ENCODE results near the gene CUL2. TPM values are rescaled to one million over a fixed set of nuclear protein-coding genes. Genes with fewer than 3 reads are reported as not detected.

Gene CUL2
- total and polyA plus RNA-seq, 2 of the 4 experiments (the other 2 are of a cell fraction): 18.9 to 36.6 TPM

GRCh38 chr10:35004651-35005050 is 85.5 kb downstream of the CUL2 start:
- no peak overlapping the region for H3K23ac ChIP-seq (ENCODE audit: low read depth, low read length)
- 0 out of 4 replicates have a peak overlapping the region, but pooled peaks of 1 of the 2 experiments have one; percentile 56 for H4K8ac ChIP-seq (ENCODE audit: low read depth in 2 of 2, low read length in 2 of 2)
- H4K20me1 ChIP-seq (ENCODE audit: insufficient read depth, low read length): no peaks in the 10 kb centered on the region
- H3K79me1 ChIP-seq (ENCODE audit: low read depth in 1 of 2, low read length in 2 of 2): peaks cover 0 to 6% of the 10 kb centered on the region in 2 experiments; a peak in 1 of 4 replicates
- 0 out of 2 replicates have a peak overlapping the region, but pooled peaks have one; percentile 55 for H3K14ac ChIP-seq (replicated peaks; ENCODE audit: low read depth, low read length)
- no peak overlapping the region for H3K4me3 ChIP-seq (ENCODE audit: insufficient read depth, low read depth, low read length)
- H4K91ac ChIP-seq (ENCODE audit: insufficient read depth, low read depth, low read length): peak overlapping the region; percentile 50; the same call in 1 of the 2 replicates
- no peak for ATAC-seq (ENCODE audit: low read depth)
- peak; percentile 36 for DNase-seq
- peaks cover 5% of the 10 kb centered on the region; the same call in 1 of the 2 replicates for H3K36me3 ChIP-seq (ENCODE audit: control insufficient read depth, insufficient read depth, low read length)
- ChIA-PET POLR2A (ENCODE audit: unreplicated experiment) (no interaction called here), CTCF (interaction anchor here (1.8 kb wide), 1 partner anchor 10 kb away, joined by 9 read pairs; no protein-coding TSS in a partner anchor)
- H2BK15ac ChIP-seq (ENCODE audit: low read depth, low read length): peak overlapping the region; percentile 20; the same call in 1 of the 3 replicates
- peaks cover 6% of the 10 kb centered on the region for H3K4me1 ChIP-seq (ENCODE audit: control insufficient read depth, insufficient read depth, low read length)
- peak overlapping the region; percentile 24; the same call in 1 of the 2 replicates for H3K18ac ChIP-seq (ENCODE audit: low read depth, low read length)
- intact Hi-C loops (cut with micrococcal nuclease) (no loop called here), in situ Hi-C loops (cut with MboI; ENCODE audit: low sequenced_read_pairs) (loop anchor here (25.0 kb wide), 1 partner anchor 342 kb away; no protein-coding TSS in a partner anchor), dilution Hi-C loops (cut with HindIII; ENCODE audit: low sequenced_read_pairs, unreplicated experiment) (no loop called here)
- peak overlapping the region; percentile 71 for H2AK5ac ChIP-seq (ENCODE audit: low read depth, low read length)
- no TSS peak for BruUV-seq (replicated peaks)
- peak overlapping the region; percentile 9 for H2BK120ac ChIP-seq (ENCODE audit: low read depth, low read length)
- peaks cover 12% of the 10 kb centered on the region for H3K9me1 ChIP-seq (ENCODE audit: insufficient read depth, low read length)
- no peak overlapping the region for H3K4me2 ChIP-seq (ENCODE audit: low read depth, low read length)
- H4K5ac ChIP-seq (ENCODE audit: low read depth, low read length): peak overlapping the region; percentile 9; the same call in 1 of the 2 replicates
- peak overlapping the region; percentile 29; the same call in 1 of the 2 replicates for H3K27ac ChIP-seq (ENCODE audit: insufficient read depth, low read length)
- peak overlapping the region; percentile 28 for H3K4ac ChIP-seq (ENCODE audit: low read depth, low read length)
- no peak for TF ChIP-seq BHLHE40 (IDR thresholded peaks at IDR 0.05; ENCODE audit: low read depth, low read length)
- no peak for TF ChIP-seq CTCF (conservative IDR thresholded peaks at IDR 0.05; ENCODE audit: low read depth, low read length)
- TF ChIP-seq ELK1 (IDR thresholded peaks at IDR 0.05; ENCODE audit: borderline replicate concordance, low read depth, low read length): no peak
- no peak for TF ChIP-seq CEBPB (IDR thresholded peaks at IDR 0.05; ENCODE audit: low read depth, low read length)
- TF ChIP-seq POLR2A (IDR thresholded peaks at IDR 0.05; ENCODE audit: low read depth, low read length): no peak
- TF ChIP-seq FOS (IDR thresholded peaks at IDR 0.05; ENCODE audit: low read depth, low read length): no peak
- no peak for TF ChIP-seq USF2 (IDR thresholded peaks at IDR 0.05; ENCODE audit: low read depth, low read length)
- no peak for TF ChIP-seq SMC3 (IDR thresholded peaks at IDR 0.05; ENCODE audit: low read depth, low read length)
- TF ChIP-seq MXI1 (IDR thresholded peaks at IDR 0.05; ENCODE audit: borderline replicate concordance, low read depth, low read length): no peak
- no peak for TF ChIP-seq MAFK (IDR thresholded peaks at IDR 0.05; ENCODE audit: low read depth, low read length)
- no peak for TF ChIP-seq RFX5 (IDR thresholded peaks at IDR 0.05; ENCODE audit: low read depth, low read length)
- H2AFZ ChIP-seq (replicated peaks; ENCODE audit: low read length, poor library complexity): no peak overlapping the region
- H2AK9ac ChIP-seq (replicated peaks; ENCODE audit: low read depth, low read length, poor library complexity): no peak overlapping the region
- H3K9me3 ChIP-seq (ENCODE audit: control insufficient read depth, insufficient read depth, low read length): peaks cover under 1% of the 10 kb centered on the region; the same call in 1 of the 2 replicates
- no peaks in the 10 kb centered on the region for H3K27me3 ChIP-seq (ENCODE audit: control insufficient read depth, insufficient read depth, low read length)
- H3K9ac ChIP-seq (ENCODE audit: low read depth, low read length): no peak overlapping the region
- peak overlapping the region; percentile 30 for H2BK5ac ChIP-seq (ENCODE audit: low read depth, low read length, poor library complexity, severe bottlenecking)
- peak overlapping the region; percentile 82 for H2BK20ac ChIP-seq (ENCODE audit: low read depth, low read length)
- no peak overlapping the region for H3K56ac ChIP-seq (ENCODE audit: extremely low read depth, insufficient read depth, low read length)
- WGBS, 2 experiments (ENCODE audit: extremely low coverage in 2 of 2, insufficient read length in 1 of 2): no CpG with 5 or more reads among the region's 3 CpGs

Data from IMR-90 (cell line).